HG02588 (cell line): ENCODE measurements around the gene TRIM5.

Experiments used
- ATAC-seq: cut with Tn5 transposase; IDR thresholded peaks from one replicate; pipeline ENCODE4 v1.9.1; 2021; ENCODE audit warnings: mild to moderate bottlenecking, moderate library complexity; ENCODE audit not compliant: unreplicated experiment

Gene TRIM5

DNA sequence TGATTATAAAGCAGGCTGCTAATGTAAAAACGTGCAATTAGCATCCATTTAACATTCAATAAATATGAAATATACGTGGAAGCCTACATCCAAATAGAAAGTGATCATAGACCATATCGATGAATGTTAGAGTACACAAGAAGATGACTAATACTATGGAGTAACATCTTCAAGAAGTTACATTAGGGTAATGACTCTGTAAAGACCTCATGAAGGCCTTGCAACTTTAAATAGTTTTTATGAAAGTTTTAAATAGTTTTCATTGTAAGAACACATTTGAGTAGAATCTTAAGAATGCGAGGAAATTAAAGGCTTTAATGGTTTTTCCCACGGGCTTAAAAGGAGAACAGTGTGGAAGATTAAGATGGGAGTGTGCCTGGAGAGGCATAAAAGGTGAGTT, 58.7 kb downstream of the TRIM5 start:
- no peak for ATAC-seq

- no peak for ATAC-seq
Measured at GRCh38 chr11:5625281-5625680, 59.6 kb downstream of the TRIM5 start.

DNA sequence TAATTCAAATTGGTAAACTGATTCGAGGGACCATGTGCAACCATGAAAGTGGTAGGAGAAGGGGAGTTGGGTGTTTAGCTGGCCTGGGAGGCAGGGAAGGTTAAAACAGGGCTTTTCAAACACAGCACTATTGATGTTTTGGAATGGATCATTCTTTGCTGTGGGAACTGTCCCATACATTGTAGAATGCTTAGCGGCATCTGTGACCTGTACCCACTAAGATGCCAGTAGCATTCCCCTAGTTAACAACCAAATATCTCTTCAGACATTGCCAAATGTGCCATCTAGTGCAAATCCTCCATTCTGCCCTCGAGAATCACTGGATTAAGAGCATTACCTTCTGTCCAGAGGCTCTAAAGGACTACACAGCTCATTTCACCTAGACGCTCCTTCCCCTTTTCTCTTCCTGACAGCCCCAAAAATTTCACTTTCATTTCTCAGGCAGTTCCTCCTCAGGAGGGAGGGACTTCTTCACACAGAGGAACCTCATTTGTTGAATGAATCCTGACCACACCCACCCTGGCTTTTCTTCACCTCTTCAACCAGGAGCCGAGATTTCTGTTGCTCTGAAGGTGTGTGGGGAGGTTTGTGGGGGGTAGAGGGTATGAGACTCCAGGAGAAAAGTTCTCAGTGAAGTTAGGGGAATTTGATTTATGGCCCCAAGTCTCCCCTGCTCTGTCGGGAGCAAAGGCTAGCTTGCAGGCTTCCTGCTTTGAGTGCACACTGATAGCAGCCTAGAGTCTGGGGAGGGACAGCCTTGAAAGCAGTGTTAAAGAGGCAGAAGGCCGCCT, 60.2 kb downstream of the TRIM5 start, which contains the start of gene TRIM34:
TSS of gene TRIM34 (plus strand) at position 513 of the 791 bp plus-strand sequence. CDS start 7,331 bp downstream, outside the sequence.
- ATAC-seq: peak; percentile 98

DNA sequence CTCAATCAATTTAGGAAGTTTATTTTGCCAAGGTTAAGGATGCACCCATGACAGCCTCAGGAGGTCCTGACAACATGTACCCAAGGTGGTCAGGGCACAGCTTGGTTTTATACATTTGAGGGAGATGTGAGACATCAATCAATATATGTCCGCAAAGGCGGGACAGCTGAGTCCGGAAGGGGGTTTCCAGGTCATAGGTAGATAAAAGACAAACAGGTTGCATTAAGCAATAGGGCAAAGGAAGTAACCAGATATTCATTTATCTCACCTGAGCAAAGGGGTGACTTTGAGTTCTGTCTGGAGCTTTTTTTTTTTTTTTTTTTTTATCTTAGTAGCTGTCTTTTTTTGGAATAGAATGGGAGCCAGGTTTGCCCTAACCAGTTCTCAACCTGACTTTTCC, 62.1 kb downstream of the TRIM5 start:
- no peak for ATAC-seq

DNA sequence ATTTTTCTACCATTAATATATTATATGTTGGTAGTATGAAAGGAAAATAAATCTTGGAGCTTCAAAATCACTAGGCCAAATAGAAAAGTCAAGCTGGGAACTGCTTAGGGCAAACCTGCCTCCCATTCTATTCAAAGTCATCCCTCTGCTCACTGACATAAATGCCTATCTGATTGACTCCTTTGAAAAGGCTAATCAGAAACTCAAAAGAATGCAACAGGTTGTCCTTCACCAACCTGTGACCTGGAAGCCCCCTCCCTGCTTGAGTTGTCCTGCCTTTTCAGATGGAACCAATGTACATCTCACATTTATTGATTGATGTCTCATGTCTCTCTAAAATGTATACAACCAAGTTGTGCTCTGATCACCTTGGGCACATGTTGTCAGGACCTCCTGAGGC, 63.3 kb downstream of the TRIM5 start:
- ATAC-seq: no peak

GRCh38 chr11:5620651-5621521, 64.0 kb downstream of the TRIM5 start:
- ATAC-seq: no peak

DNA sequence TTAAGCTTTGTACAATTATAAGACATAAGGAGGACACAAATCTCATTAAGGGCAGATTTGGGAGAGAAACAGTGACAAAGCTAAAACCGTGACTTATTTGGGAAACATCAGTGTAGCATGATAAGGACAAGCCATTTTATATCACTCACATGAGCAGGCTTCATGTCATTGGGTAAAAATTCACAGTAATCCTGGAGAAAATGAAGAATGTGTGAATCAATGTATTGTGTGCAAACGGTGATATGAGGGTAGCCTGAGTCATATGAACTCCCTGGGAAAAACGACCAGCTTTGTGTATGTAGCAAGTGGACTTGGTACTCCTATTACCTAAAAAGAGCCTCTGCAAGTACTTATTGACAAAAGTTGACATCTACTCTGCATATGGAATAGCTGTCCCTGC, 66.1 kb downstream of the TRIM5 start:
- ATAC-seq: no peak
